Vagina (tissue), 2 donors: ENCODE measurements around the gene CCNQ. TPM values are rescaled to one million over a fixed set of nuclear protein-coding genes. Genes with fewer than 3 reads are reported as not detected.

ENCODE experiments used
- DNase-seq, 2 donors: peaks; one replicate each; pipeline ENCODE4 v3.0.0-alpha.2; 2017; ENCODE audit errors: extremely low spot score in 2 of 2
- H3K27ac ChIP-seq: fragments of 200-600 bp; sonication (generic); one replicate; pipeline ENCODE4 v1.5.1; 2019
- H3K27me3 ChIP-seq: fragments of 200-600 bp; sonication (generic); one replicate; pipeline ENCODE4 v1.5.1; 2019
- H3K36me3 ChIP-seq, 2 donors: fragments of 200-600 bp; sonication (generic); one replicate each; pipeline ENCODE4 v1.5.1; 2017 to 2019
- H3K4me1 ChIP-seq: fragments of 200-600 bp; sonication (generic); one replicate; pipeline ENCODE4 v1.5.1; 2019
- H3K4me3 ChIP-seq, 2 donors: fragments of 200-600 bp; sonication (generic); 1 replicate in 1 of 2; 2 replicates in 1 of 2; pipeline ENCODE4 v1.5.1; 2016 to 2019
- H3K9me3 ChIP-seq: fragments of 200-600 bp; sonication (generic); one replicate; pipeline ENCODE4 v1.5.1; 2019
- CTCF ChIP-seq, 3 experiments: fragments of 450-650 bp in 2 of 3; fragments of 200-600 bp in 1 of 3; sonication (generic) in 1 of 3; IDR thresholded peaks; one replicate each; pipeline ENCODE4 v1.5.1; 2017 to 2019; ENCODE audit warnings: antibody characterized with exemption in 3 of 3, mild to moderate bottlenecking in 2 of 3, moderate library complexity in 2 of 3
- POLR2A ChIP-seq, 2 donors: fragments of 450-650 bp; IDR thresholded peaks; one replicate each; pipeline ENCODE4 v1.6.1; 2017; ENCODE audit warnings: antibody characterized with exemption in 2 of 2, mild to moderate bottlenecking in 2 of 2, moderate library complexity in 2 of 2
- POLR2AphosphoS5 ChIP-seq, 2 donors: sonication (generic); formaldehyde crosslinking; IDR thresholded peaks; one replicate each; pipeline ENCODE4 v1.9.0; 2017; ENCODE audit warnings: antibody characterized with exemption in 2 of 2, mild to moderate bottlenecking in 2 of 2, low read depth in 1 of 2; ENCODE audit not compliant: insufficient read depth in 1 of 2
- intact Hi-C: fragments of 100-400 bp; cut with DNase I; formaldehyde crosslinking; loops from one replicate; pipeline ENCODE4 v1.15.1; 2023
- total RNA-seq: library from RNA; depleted of rRNA; stranded (reverse); fragments of >200 nt; gene quantifications from one replicate; pipeline ENCODE4 v1.2.3, GENCODE V29; 2016

Gene CCNQ
- total RNA-seq, 1 donor from 2014 or later: 31.2 TPM

GRCh38 chrX:153628665-153629064 lies 29.7 kb upstream of the CCNQ start:
- H3K4me1 ChIP-seq: no peaks in the 10 kb centered on the region

DNA sequence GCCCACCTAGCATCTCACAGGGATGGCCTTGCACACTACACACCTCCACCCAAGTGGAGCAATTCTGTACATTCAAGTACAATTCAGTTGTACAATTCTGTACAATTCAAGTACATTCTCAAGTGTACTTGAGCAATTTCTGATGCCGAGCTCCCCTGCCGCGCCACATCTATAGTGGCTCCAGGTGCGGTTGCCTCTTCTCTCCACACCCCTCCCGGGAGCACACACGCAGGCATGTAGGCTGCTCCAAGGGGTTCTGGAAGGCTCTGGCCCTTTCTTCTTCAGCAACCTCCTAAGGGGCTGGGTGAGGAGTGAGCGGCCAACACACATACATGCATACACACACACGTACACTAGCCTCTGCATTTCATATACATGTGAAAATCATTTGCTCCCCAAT lies 29.2 kb upstream of the CCNQ start:
- TF ChIP-seq POLR2A (IDR thresholded peaks at IDR 0.05) (no peak), POLR2AphosphoS5 (IDR thresholded peaks at IDR 0.05; ENCODE audit: insufficient read depth in 1 of 2, low read depth in 1 of 2) (no peak), CTCF (IDR thresholded peaks at IDR 0.05) (no peak)
- DNase-seq: no peak
- Histone ChIP-seq H3K4me1 (no peaks in the 10 kb centered on the region), H3K9me3 (no peaks in the 10 kb centered on the region), H3K27me3 (peaks cover 4% of the 10 kb centered on the region), H3K36me3 (no peaks in the 10 kb centered on the region), H3K27ac (no peak overlapping the region), H3K4me3 (no peak overlapping the region)
- intact Hi-C loops: no loop called here

More at GRCh38 chrX:153628665-153629064, 29.7 kb upstream of the CCNQ start:
- Histone ChIP-seq H3K4me3 (no peak overlapping the region), H3K27ac (no peak overlapping the region), H3K9me3 (no peaks in the 10 kb centered on the region), H3K36me3 (no peaks in the 10 kb centered on the region), H3K27me3 (peaks cover 4% of the 10 kb centered on the region)
- no peak for DNase-seq
- intact Hi-C loops: no loop called here
- TF ChIP-seq POLR2AphosphoS5 (IDR thresholded peaks at IDR 0.05; ENCODE audit: insufficient read depth in 1 of 2, low read depth in 1 of 2) (no peak), POLR2A (IDR thresholded peaks at IDR 0.05) (no peak), CTCF (IDR thresholded peaks at IDR 0.05) (no peak)

DNA sequence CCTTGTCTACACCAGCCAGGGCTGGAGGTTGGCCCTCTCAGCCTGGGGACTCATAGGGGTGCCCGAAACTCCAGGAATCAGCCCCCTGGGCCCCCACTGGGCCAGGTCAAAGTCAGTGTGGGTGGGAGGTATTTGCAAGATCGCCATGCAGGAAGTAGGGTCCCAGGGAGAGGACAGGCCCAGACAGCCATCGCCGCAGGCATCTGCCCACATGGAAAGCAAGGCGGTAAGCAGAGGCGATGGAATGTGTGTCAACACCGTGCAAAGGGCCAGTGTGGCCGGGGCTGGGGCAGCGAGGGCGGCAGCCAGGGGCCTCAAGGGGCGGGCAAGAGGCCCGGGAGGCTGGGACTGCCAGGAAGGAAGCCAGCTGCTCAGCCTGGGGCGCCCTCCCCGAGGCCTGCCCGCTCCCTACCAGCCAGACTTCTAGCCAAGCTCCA lies 28.8 kb upstream of the CCNQ start:
- H3K36me3 ChIP-seq: no peaks in the 10 kb centered on the region
- intact Hi-C loops: no loop called here
- no peak overlapping the region for H3K27ac ChIP-seq
- no peaks in the 10 kb centered on the region for H3K9me3 ChIP-seq
- H3K4me1 ChIP-seq: no peaks in the 10 kb centered on the region
- no peak overlapping the region for H3K4me3 ChIP-seq
- DNase-seq: no peak
- peaks cover 4% of the 10 kb centered on the region for H3K27me3 ChIP-seq
- no peak for TF ChIP-seq POLR2A (IDR thresholded peaks at IDR 0.05)
- TF ChIP-seq CTCF (IDR thresholded peaks at IDR 0.05): no peak
- TF ChIP-seq POLR2AphosphoS5 (IDR thresholded peaks at IDR 0.05; ENCODE audit: insufficient read depth in 1 of 2, low read depth in 1 of 2): no peak

DNA sequence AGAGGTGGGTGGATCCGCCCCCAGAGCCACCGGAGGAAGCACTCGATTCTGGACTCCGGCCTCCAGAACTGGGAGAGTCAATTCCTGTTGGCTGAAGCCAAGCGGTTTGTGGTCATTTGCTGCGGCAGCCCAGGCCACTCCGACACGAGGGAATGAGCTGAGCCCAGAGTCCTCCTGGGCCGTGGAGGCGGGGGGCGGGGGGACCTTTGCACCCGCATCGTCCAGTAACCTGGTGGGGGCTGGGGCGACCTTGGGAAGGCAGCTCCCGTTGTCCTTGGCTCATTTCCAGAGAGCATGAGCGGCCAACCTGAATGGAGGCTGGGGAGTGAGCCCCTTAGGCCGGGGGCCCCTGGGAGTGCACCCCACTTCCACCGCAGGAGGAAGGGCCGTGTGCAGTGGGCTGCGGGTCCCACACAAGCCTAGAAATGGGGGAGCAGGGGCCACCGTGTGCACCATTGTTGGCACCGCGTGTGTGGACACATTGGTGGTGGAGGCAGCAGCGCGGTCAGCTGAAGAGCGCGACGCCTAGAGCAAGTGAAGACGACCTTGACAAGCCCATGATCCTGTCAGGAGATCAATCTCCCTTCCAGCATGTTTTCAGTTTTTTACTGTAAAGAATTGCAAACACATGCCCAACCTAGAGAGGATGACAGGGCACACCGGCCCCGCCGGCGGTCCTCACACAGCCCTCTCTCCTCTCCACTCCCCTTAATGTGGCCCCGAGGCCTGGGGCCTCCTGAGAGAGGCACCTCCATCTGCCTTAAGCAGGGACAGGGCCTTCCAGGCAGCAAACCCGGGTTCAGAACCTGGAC lies 28.1 kb upstream of the CCNQ start:
- H3K36me3 ChIP-seq: no peaks in the 10 kb centered on the region
- DNase-seq: no peak
- H3K4me3 ChIP-seq: no peak overlapping the region
- no peak for TF ChIP-seq POLR2A (IDR thresholded peaks at IDR 0.05)
- no peak for TF ChIP-seq CTCF (IDR thresholded peaks at IDR 0.05)
- TF ChIP-seq POLR2AphosphoS5 (IDR thresholded peaks at IDR 0.05; ENCODE audit: insufficient read depth in 1 of 2, low read depth in 1 of 2): no peak
- H3K27ac ChIP-seq: no peak overlapping the region
- no peaks in the 10 kb centered on the region for H3K9me3 ChIP-seq
- intact Hi-C loops: no loop called here
- H3K4me1 ChIP-seq: no peaks in the 10 kb centered on the region
- peaks cover 4% of the 10 kb centered on the region for H3K27me3 ChIP-seq

DNA sequence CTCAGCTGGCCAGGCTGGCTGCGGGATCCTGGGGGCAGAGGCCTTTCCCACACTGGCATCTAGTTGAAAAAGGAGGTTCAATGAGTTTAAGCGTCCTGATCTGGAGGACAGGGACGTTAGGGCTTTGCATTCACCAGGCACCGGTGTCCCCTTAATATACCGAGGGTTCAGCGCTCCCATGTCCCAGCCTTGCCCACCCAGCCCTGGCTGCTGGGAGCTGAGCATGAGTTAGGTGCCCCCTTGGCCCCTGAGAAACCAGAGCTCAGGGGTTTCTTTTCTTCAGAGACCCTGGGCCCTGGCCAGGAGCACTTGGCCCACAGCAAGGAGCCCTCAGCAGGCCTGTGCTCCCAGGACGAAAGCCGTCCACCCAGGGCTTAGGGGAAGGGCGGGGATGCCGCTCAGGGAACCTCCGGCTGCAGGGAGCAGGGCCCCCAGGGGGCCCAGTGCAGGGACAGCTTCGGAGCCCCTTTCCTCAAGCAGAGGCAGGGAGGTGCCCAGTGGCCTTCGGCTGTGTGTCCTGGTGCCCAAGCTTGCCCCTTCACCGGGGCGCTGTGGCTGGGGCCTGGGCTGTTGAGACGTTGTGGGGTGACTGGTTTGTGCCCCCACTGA lies 27.2 kb upstream of the CCNQ start:
- no peak for TF ChIP-seq POLR2A (IDR thresholded peaks at IDR 0.05)
- TF ChIP-seq POLR2AphosphoS5 (IDR thresholded peaks at IDR 0.05; ENCODE audit: insufficient read depth in 1 of 2, low read depth in 1 of 2): no peak
- no peak for TF ChIP-seq CTCF (IDR thresholded peaks at IDR 0.05)
- Histone ChIP-seq H3K9me3 (no peaks in the 10 kb centered on the region), H3K4me1 (no peaks in the 10 kb centered on the region), H3K4me3 (no peak overlapping the region), H3K27ac (no peak overlapping the region), H3K36me3 (no peaks in the 10 kb centered on the region), H3K27me3 (peaks cover 4% of the 10 kb centered on the region)
- no peak for DNase-seq
- intact Hi-C loops: no loop called here
